AG10803 (cell line): ENCODE results near the gene KIFC3.
"Not testable (repeated sequence)": the region's sequence is repeated elsewhere in the genome, so short reads cannot be mapped to it uniquely, and the experiment has no call there.

Experiments
- DNase-seq: peaks from one replicate; pipeline ENCODE4 v3.0.0; 2010; ENCODE audit warnings: low read depth
- H3K4me3 ChIP-seq: 2 replicates; pipeline ENCODE4 v1.5.1; 2011; ENCODE audit warnings: mild to moderate bottlenecking, low read length, control low read depth
- TF ChIP-seq, protein P1 (sequence below): conservative IDR thresholded peaks from 2 replicates; pipeline ENCODE4 v1.5.1; 2011; ENCODE audit warnings: mild to moderate bottlenecking, low read length, control low read depth, inconsistent platforms

The KIFC3 gene

DNA sequence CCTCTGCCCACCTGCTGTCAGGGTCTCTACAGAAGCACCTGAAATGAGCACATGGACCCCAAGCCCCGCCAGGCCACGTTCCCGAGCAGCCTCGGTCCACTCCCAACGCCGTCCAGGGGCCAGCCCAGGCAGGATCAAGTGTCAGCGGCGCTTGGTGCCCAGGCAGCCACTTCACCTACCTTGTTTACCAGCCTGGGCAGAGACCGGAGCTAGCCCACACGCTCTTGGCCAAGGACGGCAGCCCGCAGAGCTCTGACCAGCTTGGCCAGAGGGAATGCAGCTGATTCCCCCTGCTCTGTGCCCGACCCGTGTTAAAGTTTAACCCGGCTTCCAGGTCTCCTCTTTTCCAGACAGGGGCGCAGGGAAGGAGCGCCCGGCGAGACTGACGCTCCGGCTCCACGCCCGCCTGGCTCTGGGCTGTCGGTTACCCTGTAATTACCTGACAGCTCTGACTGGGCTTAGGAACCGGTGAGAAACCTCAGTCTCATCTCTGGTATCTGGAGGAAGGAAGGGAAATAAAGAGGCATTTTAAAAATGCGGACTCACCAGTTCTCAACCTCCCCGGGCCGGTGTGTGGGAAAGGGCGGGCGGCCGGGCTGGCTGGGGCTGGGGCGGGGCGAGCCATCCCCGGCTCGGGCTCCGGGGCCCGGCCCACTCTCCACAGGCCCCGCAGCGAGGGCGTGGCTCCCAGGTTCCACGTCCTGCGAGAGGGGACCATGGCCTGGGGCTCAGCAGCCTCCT, 4.6 kb downstream of the KIFC3 start:
- no peak for DNase-seq
- TF ChIP-seq, protein P1, sequence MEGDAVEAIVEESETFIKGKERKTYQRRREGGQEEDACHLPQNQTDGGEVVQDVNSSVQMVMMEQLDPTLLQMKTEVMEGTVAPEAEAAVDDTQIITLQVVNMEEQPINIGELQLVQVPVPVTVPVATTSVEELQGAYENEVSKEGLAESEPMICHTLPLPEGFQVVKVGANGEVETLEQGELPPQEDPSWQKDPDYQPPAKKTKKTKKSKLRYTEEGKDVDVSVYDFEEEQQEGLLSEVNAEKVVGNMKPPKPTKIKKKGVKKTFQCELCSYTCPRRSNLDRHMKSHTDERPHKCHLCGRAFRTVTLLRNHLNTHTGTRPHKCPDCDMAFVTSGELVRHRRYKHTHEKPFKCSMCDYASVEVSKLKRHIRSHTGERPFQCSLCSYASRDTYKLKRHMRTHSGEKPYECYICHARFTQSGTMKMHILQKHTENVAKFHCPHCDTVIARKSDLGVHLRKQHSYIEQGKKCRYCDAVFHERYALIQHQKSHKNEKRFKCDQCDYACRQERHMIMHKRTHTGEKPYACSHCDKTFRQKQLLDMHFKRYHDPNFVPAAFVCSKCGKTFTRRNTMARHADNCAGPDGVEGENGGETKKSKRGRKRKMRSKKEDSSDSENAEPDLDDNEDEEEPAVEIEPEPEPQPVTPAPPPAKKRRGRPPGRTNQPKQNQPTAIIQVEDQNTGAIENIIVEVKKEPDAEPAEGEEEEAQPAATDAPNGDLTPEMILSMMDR, result no peak

GRCh38 chr16:57797216-57797525, 5.1 kb downstream of the KIFC3 start:
- no peak overlapping the region for H3K4me3 ChIP-seq
- no peak for DNase-seq
- TF ChIP-seq, protein P1, result no peak

More for the DNA sequence above, 4.6 kb downstream of the KIFC3 start:
- no peak overlapping the region for H3K4me3 ChIP-seq

DNA sequence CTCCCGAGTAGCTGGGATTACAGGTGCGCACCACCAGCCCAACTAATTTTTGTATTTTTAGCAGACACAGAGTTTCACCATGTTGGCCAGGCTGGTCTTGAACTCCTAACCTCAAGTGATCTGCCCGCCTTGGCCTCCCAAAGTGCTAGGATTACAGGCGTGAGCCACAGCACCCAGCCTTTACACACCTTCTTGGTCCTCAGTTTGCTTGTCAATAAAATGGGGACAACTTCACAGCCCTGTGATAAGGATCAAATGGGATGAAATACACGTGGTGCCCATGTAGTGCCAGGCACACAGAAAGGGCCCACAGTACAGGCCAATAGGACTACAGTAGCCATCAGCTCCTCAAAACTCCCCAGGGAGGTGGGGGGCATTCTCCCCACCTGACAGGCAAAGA, 6.3 kb downstream of the KIFC3 start:
- DNase-seq, H3K4me3 ChIP-seq: not testable (repeated sequence)

- TF ChIP-seq, protein P1, result peak; percentile 57
- H3K4me3 ChIP-seq, result no peak overlapping the region
- peak; percentile 66 for DNase-seq
Measured at GRCh38 chr16:57795431-57795878, 6.8 kb downstream of the KIFC3 start.

GRCh38 chr16:57794849-57795430, 7.4 kb downstream of the KIFC3 start:
- no peak for DNase-seq
- TF ChIP-seq, protein P1, result no peak
- no peak overlapping the region for H3K4me3 ChIP-seq

DNA sequence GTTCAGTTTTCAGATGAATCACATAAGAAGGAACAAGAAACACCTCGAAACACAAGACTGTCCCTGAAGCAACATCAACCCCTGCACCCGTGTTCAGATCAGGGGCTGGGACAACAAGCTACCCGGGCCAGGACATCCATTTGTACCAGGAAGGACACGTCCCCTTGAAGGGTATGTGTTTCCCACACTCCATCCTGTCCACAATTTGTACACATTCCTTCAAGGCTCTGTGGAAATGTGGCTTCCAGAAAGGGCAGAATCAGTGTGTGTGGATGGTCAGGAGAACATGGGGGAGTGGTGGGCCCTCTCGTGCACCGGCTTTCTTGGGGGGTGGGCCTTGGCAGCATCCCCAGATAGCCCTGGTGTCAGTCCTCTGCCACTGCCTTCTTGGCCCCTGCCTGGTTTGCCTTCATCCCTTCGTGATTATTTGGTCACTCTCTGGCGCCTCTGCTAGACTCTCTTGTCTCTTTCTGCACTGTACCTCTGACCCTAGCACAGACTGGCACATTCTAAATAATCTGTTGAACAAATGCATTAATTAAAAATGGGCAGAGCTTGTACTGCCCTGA, 10.3 kb downstream of the KIFC3 start:
- H3K4me3 ChIP-seq, result no peak overlapping the region
- no peak for DNase-seq
- TF ChIP-seq, protein P1, result no peak

DNA sequence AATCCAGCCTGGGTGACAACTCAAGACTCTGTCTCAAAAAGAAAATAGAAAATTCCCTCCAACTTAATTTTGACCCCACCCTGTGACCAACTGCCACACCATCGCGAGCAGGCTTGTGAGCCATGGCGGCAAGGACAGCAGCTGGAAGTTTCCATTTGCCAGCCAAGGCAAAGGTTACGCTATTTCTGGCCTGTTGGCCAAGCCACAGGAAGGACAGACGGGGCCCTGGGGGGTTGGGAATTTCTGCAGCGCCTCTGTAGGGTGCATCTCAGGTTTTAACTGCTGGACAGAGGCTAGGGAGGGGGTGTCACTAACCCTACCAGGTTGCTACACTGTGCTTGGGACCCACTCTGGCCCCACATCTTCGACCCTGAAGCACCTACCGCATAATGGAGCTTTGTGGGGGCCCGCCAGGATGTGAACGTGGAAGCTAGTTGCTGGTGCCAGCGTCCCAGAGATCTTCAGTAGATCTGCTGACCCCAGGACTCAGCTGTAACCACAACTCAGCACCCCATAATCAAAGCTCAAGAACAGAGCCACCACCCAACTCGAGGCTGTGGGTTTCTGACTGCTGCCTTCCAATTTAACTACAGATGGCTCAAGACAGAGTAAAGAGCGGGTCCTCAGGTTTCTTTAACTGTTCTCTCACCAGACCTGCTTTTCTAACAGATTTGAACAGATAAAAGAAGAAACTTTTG, 10.9 kb downstream of the KIFC3 start:
- no peak for DNase-seq

More for the DNA sequence above, 10.9 kb downstream of the KIFC3 start:
- TF ChIP-seq, protein P1, result no peak
- no peak overlapping the region for H3K4me3 ChIP-seq
